Measurements from ENCODE around the gene RASSF3. TPM values are rescaled to one million over a fixed set of nuclear protein-coding genes. Genes with fewer than 3 reads are reported as not detected.

RASSF3 gene
- total RNA-seq, 4 donors from 2014 or later = 19.4 to 46.2 (median 30.1) TPM

DNA sequence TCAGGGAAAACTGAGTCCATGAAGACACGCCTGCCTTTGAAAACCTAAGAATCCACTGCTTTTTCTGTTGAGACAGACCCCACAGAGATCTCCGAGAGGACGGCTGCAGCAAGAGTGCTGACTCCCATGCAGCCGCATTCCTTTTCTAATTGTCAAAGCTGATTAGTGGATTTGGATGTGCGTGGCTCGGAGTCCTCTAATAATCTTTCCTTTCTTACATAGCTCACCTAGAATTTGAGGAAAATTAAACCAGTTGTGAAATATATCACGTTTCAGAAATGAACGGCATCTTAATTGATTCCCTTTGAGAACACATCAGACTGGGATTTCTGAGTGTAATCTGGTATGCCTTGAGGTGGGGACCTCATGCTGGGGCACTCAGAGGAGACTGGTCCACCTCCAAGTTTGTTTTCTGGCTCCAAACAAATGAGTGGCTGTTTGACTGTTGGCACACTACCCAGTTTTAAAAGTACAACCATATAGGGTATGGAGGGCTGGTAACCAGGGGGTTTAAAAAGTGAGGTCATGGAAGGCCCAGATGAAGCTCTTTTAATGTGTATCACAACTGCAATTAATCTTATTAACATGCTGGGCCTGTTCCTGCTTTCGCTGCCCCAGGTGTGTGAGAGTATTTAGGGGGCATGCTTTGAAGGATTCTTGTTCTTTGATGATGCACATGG lies 63.3 kb downstream of the RASSF3 start:
- TF ChIP-seq, protein P1, sequence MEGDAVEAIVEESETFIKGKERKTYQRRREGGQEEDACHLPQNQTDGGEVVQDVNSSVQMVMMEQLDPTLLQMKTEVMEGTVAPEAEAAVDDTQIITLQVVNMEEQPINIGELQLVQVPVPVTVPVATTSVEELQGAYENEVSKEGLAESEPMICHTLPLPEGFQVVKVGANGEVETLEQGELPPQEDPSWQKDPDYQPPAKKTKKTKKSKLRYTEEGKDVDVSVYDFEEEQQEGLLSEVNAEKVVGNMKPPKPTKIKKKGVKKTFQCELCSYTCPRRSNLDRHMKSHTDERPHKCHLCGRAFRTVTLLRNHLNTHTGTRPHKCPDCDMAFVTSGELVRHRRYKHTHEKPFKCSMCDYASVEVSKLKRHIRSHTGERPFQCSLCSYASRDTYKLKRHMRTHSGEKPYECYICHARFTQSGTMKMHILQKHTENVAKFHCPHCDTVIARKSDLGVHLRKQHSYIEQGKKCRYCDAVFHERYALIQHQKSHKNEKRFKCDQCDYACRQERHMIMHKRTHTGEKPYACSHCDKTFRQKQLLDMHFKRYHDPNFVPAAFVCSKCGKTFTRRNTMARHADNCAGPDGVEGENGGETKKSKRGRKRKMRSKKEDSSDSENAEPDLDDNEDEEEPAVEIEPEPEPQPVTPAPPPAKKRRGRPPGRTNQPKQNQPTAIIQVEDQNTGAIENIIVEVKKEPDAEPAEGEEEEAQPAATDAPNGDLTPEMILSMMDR (IDR thresholded peaks at IDR 0.05; ENCODE audit: low read depth) = no peak

DNA sequence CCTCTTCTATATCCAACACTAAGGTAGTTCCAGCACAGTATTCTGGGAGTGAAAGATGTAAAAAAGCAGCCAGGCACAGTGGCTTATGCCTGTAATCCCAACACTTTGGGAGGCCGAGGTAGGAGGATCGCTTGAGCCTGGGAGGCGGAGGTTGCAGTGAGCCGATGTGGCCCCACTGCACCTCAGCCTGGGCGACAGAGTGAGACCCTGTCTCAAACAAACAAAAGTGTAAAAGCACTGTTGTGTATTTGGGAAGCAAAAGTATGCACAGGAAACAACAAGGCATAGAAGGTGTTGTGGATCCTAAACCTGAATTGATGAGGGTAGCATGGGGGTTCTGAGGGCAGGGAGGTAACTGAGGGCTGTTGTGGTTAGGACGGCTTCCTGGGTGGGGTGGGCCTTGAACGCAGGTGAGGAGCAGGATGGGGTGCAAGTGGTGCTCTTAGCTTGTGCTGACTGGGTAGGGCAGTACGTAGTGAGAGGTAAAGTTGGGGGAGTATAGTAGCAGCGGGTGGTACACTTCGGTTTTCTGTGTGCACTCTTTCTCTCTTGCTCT lies 64.2 kb downstream of the RASSF3 start:
- TF ChIP-seq, protein P1 (IDR thresholded peaks at IDR 0.05; ENCODE audit: low read depth) = no peak

- TF ChIP-seq, protein P1 (IDR thresholded peaks at IDR 0.05; ENCODE audit: low read depth) = no peak
Observed at GRCh38 chr12:64675795-64676194, 65.5 kb downstream of the RASSF3 start.

DNA sequence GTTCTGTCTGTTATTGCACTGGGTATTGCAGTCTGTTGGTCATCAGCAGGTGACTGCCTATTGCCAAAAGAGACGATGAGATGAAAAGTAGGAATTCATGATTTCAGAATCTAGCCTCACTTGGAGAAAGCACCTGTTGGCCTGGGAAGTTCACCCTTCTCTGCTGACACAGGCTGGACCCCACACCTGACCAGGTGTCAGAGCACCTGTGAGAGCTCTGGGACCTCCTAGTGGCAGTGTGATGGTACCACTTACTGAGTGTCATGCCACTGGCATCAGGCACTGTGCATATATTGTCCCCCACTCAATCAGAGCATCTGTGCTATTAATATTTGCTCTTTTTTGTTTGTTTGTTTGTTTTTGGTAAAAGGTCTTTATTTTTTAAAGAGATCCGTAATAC lies 68.0 kb downstream of the RASSF3 start:
- TF ChIP-seq, protein P1 (IDR thresholded peaks at IDR 0.05; ENCODE audit: low read depth) = no peak

- TF ChIP-seq, protein P1 (IDR thresholded peaks at IDR 0.05; ENCODE audit: low read depth) = no peak
Observed at GRCh38 chr12:64678835-64679234, 68.5 kb downstream of the RASSF3 start.

GRCh38 chr12:64679487-64680001 lies 69.2 kb downstream of the RASSF3 start:
- TF ChIP-seq, protein P1 (IDR thresholded peaks at IDR 0.05; ENCODE audit: low read depth) = no peak

GRCh38 chr12:64680235-64680634 lies 69.9 kb downstream of the RASSF3 start:
- TF ChIP-seq, protein P1 (IDR thresholded peaks at IDR 0.05; ENCODE audit: low read depth) = no peak
